Bone marrow (tissue), 2 donors: ENCODE results near the gene DCUN1D4.
"Not testable (repeated sequence)": the region's sequence is repeated elsewhere in the genome, so short reads cannot be mapped to it uniquely, and the experiment has no call there.

Experiments
- DNase-seq, 2 donors: peaks; one replicate each; lab custom pipeline; 2025; lab: John Stamatoyannopoulos, UW

The DCUN1D4 gene

GRCh38 chr4:51895158-51895557 is 52.2 kb downstream of the DCUN1D4 start:
- no peak for DNase-seq

- DNase-seq, result peak in 1 of 2 donors; percentile 51
Observed at GRCh38 chr4:51895816-51896408, 53.0 kb downstream of the DCUN1D4 start.

- no peak for DNase-seq
Observed at GRCh38 chr4:51901363-51901762, 58.4 kb downstream of the DCUN1D4 start.

- peak in 1 of 2 donors; percentile 69 for DNase-seq
Observed at GRCh38 chr4:51906167-51906958, 63.4 kb downstream of the DCUN1D4 start.

- no peak for DNase-seq
Observed at GRCh38 chr4:51907006-51907669, 64.2 kb downstream of the DCUN1D4 start.

GRCh38 chr4:51909236-51909703 is 66.3 kb downstream of the DCUN1D4 start:
- no peak for DNase-seq

GRCh38 chr4:51918251-51918650 is 75.3 kb downstream of the DCUN1D4 start:
- no peak for DNase-seq

GRCh38 chr4:51923343-51923742 is 80.4 kb downstream of the DCUN1D4 start:
- DNase-seq, result no peak

GRCh38 chr4:51925307-51925706 is 82.4 kb downstream of the DCUN1D4 start:
- no peak for DNase-seq

- DNase-seq, result no peak
Observed at GRCh38 chr4:51930557-51930956, 87.6 kb downstream of the DCUN1D4 start.

- no peak for DNase-seq
Observed at GRCh38 chr4:51931461-51931860, 88.5 kb downstream of the DCUN1D4 start.

GRCh38 chr4:51932261-51932660 is 89.3 kb downstream of the DCUN1D4 start:
- DNase-seq, result no peak

GRCh38 chr4:51932684-51933083 is 89.7 kb downstream of the DCUN1D4 start:
- DNase-seq, result no peak

- DNase-seq, result not testable (repeated sequence)
Observed at GRCh38 chr4:51940460-51940859, 97.5 kb downstream of the DCUN1D4 start.

GRCh38 chr4:51942108-51942832 is 99.3 kb downstream of the DCUN1D4 start:
- no peak for DNase-seq

- DNase-seq, result no peak
Observed at GRCh38 chr4:51942833-51943215, 99.9 kb downstream of the DCUN1D4 start.

- DNase-seq, result no peak
Observed at GRCh38 chr4:51943221-51943620, 100.3 kb downstream of the DCUN1D4 start.

- no peak for DNase-seq
Observed at GRCh38 chr4:51958199-51958968, 115.4 kb downstream of the DCUN1D4 start.

- no peak for DNase-seq
Observed at GRCh38 chr4:51960486-51960885, 117.5 kb downstream of the DCUN1D4 start.

GRCh38 chr4:51963841-51964517 is 121.0 kb downstream of the DCUN1D4 start:
- DNase-seq, result no peak

GRCh38 chr4:51965862-51966261 is 122.9 kb downstream of the DCUN1D4 start:
- DNase-seq, result no peak
